GM23338 (cell line): ENCODE results near the gene ERFE. TPM values are rescaled to one million over a fixed set of nuclear protein-coding genes. Genes with fewer than 3 reads are reported as not detected.

ENCODE experiments used
- ATAC-seq: fragments of 200-7000 bp; cut with Tn5 transposase; 3 replicates; pipeline ENCODE4 v1.9.1; 2020
- DNase-seq: peaks from one replicate; pipeline ENCODE4 v3.0.0-alpha.2; 2015; ENCODE audit warnings: low spot score
- H2AFZ ChIP-seq: fragments of 200-600 bp; sonication (generic); 2 replicates; pipeline ENCODE4 v1.8.0; 2016; ENCODE audit warnings: antibody characterized with exemption, mild to moderate bottlenecking, moderate library complexity
- H3F3A ChIP-seq: fragments of 200-600 bp; sonication (generic); replicated peaks from 2 replicates; pipeline ENCODE4 v1.8.0; 2017; ENCODE audit warnings: antibody characterized with exemption, mixed run types, low read depth
- H3K27ac ChIP-seq: fragments of 200-600 bp; sonication (generic); 2 replicates; pipeline ENCODE4 v1.6.1; 2016; ENCODE audit warnings: low read depth
- H3K27me3 ChIP-seq: fragments of 200-600 bp; sonication (generic); 2 replicates; pipeline ENCODE4 v1.8.0; 2016; ENCODE audit warnings: mild to moderate bottlenecking, mixed run types, moderate library complexity; ENCODE audit not compliant: insufficient read depth
- H3K36me3 ChIP-seq: fragments of 200-600 bp; sonication (generic); 2 replicates; pipeline ENCODE4 v1.8.0; 2016; ENCODE audit warnings: mild to moderate bottlenecking; ENCODE audit not compliant: insufficient read depth
- H3K4me1 ChIP-seq: fragments of 200-600 bp; sonication (generic); 2 replicates; pipeline ENCODE4 v1.8.0; 2016; ENCODE audit warnings: mild to moderate bottlenecking, moderate library complexity; ENCODE audit not compliant: insufficient read depth
- H3K4me2 ChIP-seq: fragments of 200-600 bp; sonication (generic); 2 replicates; pipeline ENCODE4 v1.7.1; 2017; ENCODE audit warnings: mixed run types
- H3K4me3 ChIP-seq: fragments of 200-600 bp; sonication (generic); 2 replicates; pipeline ENCODE4 v1.6.1; 2016; ENCODE audit warnings: mixed run types
- H3K79me2 ChIP-seq: fragments of 200-600 bp; sonication (generic); replicated peaks from 2 replicates; pipeline ENCODE4 v1.8.0; 2017; ENCODE audit warnings: mild to moderate bottlenecking; ENCODE audit not compliant: insufficient read depth
- H3K9me2 ChIP-seq: fragments of 200-600 bp; sonication (generic); 2 replicates; pipeline ENCODE4 v1.8.0; 2017; ENCODE audit not compliant: insufficient read depth
- H4K20me1 ChIP-seq: fragments of 200-600 bp; sonication (generic); replicated peaks from 2 replicates; pipeline ENCODE4 v1.8.0; 2017; ENCODE audit warnings: mild to moderate bottlenecking; ENCODE audit not compliant: insufficient read depth
- H3K27ac Mint-ChIP-seq: 2 replicates; pipeline ENCODE4 v1.8.0; 2020; ENCODE audit warnings: inconsistent platforms, mild to moderate bottlenecking, moderate library complexity, mixed read lengths
- H3K27me3 Mint-ChIP-seq: 3 replicates; pipeline ENCODE4 v1.8.0; 2022; ENCODE audit warnings: low read depth, mild to moderate bottlenecking, moderate library complexity, mixed read lengths, inconsistent platforms; ENCODE audit not compliant: insufficient read depth, poor library complexity
- H3K36me3 Mint-ChIP-seq: 3 replicates; pipeline ENCODE4 v1.8.0; 2021; ENCODE audit warnings: low read depth, mild to moderate bottlenecking, inconsistent platforms, moderate library complexity, mixed read lengths
- H3K4me1 Mint-ChIP-seq: 3 replicates; pipeline ENCODE4 v1.8.0; 2020; ENCODE audit warnings: mild to moderate bottlenecking, inconsistent platforms, mixed read lengths
- H3K4me3 Mint-ChIP-seq: 3 replicates; pipeline ENCODE4 v1.8.0; 2021; ENCODE audit warnings: moderate library complexity, mild to moderate bottlenecking, inconsistent platforms, mixed read lengths
- H3K9me3 Mint-ChIP-seq: 3 replicates; pipeline ENCODE4 v1.8.0; 2020; ENCODE audit warnings: moderate library complexity, mild to moderate bottlenecking, inconsistent platforms, mixed read lengths
- CTCF ChIP-seq, 2 experiments: fragments of 200-600 bp in 1 of 2; sonication (generic) in 1 of 2; conservative IDR thresholded peaks; 2 replicates each; pipeline versions ENCODE4 v1.5.1 to v1.6.1; 2016 to 2017; ENCODE audit warnings: antibody characterized with exemption in 2 of 2, low read depth in 2 of 2, mild to moderate bottlenecking in 2 of 2, moderate library complexity in 1 of 2
- EZH2 ChIP-seq: fragments of 200-600 bp; sonication (generic); IDR thresholded peaks from one replicate; pipeline ENCODE4 v1.8.0; 2017; ENCODE audit warnings: antibody characterized with exemption, mild to moderate bottlenecking, low read depth; ENCODE audit not compliant: unreplicated experiment
- EZH2phosphoT487 ChIP-seq: fragments of 200-600 bp; sonication (generic); IDR thresholded peaks from one replicate; pipeline ENCODE4 v1.8.1; 2018; ENCODE audit warnings: antibody characterized with exemption; ENCODE audit not compliant: unreplicated experiment
- NANOG ChIP-seq: IDR thresholded peaks from 2 replicates; pipeline ENCODE4 v1.6.1; 2016; ENCODE audit warnings: antibody characterized with exemption, borderline replicate concordance
- POLR2AphosphoS5 ChIP-seq: IDR thresholded peaks from 2 replicates; pipeline ENCODE4 v1.6.1; 2016; ENCODE audit warnings: antibody characterized with exemption, low read depth
- STAT1 ChIP-seq: IDR thresholded peaks from one replicate; pipeline ENCODE4 v1.6.1; 2016; ENCODE audit warnings: antibody characterized with exemption; ENCODE audit not compliant: unreplicated experiment
- polyA plus RNA-seq: library from polyadenylated mRNA; unstranded; fragments of >200 nt; fragmentation: Nextera tagmentation; extraction: Ambion mirVana; gene quantifications from 2 replicates; pipeline ENCODE4 v1.2.1, GENCODE V29; 2016
- total RNA-seq: library from RNA; depleted of rRNA; stranded (reverse); fragments of >200 nt; shearing (Covaris generic); gene quantifications from 2 replicates; pipeline ENCODE4 v1.2.3, GENCODE V29; 2014
- TF ChIP-seq, protein P1 (sequence below): IDR thresholded peaks from one replicate; pipeline ENCODE4 v1.6.1; 2018; ENCODE audit warnings: antibody characterized with exemption; ENCODE audit not compliant: unreplicated experiment
- TF ChIP-seq, protein P2 (sequence below): IDR thresholded peaks from 2 replicates; pipeline ENCODE4 v1.6.1; 2016; ENCODE audit warnings: antibody characterized with exemption

ERFE gene
- total and polyA plus RNA-seq, 2 experiments from 2014 or later, result 1.0 to 3.3 TPM

DNA sequence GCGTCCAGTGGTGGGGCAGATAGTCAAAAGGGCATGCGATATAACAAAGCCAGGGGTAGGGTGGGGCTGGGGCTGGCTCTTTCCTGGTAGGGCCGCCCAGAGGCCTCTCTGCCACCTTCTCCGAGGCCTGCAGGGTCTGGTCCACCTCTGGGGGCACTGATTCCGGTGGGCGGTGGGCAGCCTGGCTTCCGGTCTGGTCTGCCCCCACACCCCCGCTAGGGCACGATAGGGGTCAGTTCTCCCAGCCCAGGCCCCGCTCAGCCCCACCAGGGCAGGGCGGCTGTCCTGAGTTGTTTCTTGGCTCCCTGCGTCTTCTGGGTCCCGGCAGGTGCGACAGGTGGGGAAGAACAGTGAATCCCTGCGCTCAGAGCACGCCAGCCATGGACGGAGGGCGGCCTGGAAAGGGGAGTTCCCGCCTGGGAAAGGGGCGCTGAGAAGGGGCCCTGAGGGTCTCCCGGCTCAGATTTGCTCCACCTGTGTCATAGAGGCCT lies 707 bp upstream of the ERFE start:
- ATAC-seq, result peak; percentile 41
- H3K4me3 Mint-ChIP-seq, result peak overlapping the region; percentile 76
- Histone ChIP-seq H3K27ac (no peak overlapping the region), H3K4me2 (peak overlapping the region; percentile 85), H3K27me3 (peaks cover 40% of the 10 kb centered on the region), H3K4me3 (peak overlapping the region; percentile 87), H3K36me3 (no peaks in the 10 kb centered on the region), H4K20me1 (no peaks in the 10 kb centered on the region), H3K4me1 (peaks cover 13% of the 10 kb centered on the region), H2AFZ (peak overlapping the region; percentile 93), H3F3A (0 out of 2 replicates have a peak, but pooled peaks cover 8% of the 10 kb centered on the region), H3K79me2 (no peaks in the 10 kb centered on the region), H3K9me2 (no peaks in the 10 kb centered on the region)
- peaks cover 3% of the 10 kb centered on the region; the same call in 1 of the 3 replicates for H3K9me3 Mint-ChIP-seq
- no peak for TF ChIP-seq STAT1
- TF ChIP-seq, protein P1, sequence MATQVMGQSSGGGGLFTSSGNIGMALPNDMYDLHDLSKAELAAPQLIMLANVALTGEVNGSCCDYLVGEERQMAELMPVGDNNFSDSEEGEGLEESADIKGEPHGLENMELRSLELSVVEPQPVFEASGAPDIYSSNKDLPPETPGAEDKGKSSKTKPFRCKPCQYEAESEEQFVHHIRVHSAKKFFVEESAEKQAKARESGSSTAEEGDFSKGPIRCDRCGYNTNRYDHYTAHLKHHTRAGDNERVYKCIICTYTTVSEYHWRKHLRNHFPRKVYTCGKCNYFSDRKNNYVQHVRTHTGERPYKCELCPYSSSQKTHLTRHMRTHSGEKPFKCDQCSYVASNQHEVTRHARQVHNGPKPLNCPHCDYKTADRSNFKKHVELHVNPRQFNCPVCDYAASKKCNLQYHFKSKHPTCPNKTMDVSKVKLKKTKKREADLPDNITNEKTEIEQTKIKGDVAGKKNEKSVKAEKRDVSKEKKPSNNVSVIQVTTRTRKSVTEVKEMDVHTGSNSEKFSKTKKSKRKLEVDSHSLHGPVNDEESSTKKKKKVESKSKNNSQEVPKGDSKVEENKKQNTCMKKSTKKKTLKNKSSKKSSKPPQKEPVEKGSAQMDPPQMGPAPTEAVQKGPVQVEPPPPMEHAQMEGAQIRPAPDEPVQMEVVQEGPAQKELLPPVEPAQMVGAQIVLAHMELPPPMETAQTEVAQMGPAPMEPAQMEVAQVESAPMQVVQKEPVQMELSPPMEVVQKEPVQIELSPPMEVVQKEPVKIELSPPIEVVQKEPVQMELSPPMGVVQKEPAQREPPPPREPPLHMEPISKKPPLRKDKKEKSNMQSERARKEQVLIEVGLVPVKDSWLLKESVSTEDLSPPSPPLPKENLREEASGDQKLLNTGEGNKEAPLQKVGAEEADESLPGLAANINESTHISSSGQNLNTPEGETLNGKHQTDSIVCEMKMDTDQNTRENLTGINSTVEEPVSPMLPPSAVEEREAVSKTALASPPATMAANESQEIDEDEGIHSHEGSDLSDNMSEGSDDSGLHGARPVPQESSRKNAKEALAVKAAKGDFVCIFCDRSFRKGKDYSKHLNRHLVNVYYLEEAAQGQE, result no peak
- no peak for TF ChIP-seq EZH2phosphoT487
- no peak for TF ChIP-seq NANOG
- TF ChIP-seq POLR2AphosphoS5, result no peak
- TF ChIP-seq CTCF (conservative IDR thresholded peaks at IDR 0.05; ENCODE audit: low read depth in 2 of 2), result no peak
- TF ChIP-seq, protein P2, sequence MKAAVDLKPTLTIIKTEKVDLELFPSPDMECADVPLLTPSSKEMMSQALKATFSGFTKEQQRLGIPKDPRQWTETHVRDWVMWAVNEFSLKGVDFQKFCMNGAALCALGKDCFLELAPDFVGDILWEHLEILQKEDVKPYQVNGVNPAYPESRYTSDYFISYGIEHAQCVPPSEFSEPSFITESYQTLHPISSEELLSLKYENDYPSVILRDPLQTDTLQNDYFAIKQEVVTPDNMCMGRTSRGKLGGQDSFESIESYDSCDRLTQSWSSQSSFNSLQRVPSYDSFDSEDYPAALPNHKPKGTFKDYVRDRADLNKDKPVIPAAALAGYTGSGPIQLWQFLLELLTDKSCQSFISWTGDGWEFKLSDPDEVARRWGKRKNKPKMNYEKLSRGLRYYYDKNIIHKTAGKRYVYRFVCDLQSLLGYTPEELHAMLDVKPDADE, result no peak
- TF ChIP-seq EZH2, result no peak
- H3K27me3 Mint-ChIP-seq, result peaks cover 44% of the 10 kb centered on the region
- no peak overlapping the region for H3K27ac Mint-ChIP-seq
- H3K4me1 Mint-ChIP-seq, result peaks cover 14% of the 10 kb centered on the region
- DNase-seq, result peak; percentile 64
- H3K36me3 Mint-ChIP-seq, result no peaks in the 10 kb centered on the region

DNA sequence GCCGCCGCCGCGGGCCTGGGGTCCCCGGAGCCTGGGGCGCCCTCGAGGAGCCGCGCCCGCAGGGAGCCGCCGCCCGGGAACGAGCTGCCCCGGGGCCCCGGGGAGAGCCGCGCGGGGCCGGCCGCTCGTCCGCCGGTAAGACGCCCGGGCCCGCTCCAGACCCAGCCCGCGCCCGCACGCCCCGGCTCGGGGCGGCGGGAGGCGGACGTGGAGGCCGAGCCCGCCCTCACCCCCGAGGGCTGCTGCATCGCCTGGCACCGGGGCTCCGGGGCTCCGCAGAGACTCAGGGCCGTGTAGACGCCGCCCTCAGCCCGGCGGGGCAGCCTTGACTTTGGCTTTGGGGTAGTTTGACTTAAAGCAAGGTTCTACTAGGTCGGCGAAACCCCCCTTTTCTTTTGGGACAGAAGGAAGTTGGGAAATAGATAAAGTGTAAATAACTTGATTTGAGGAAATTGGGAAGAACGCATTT lies 335 bp downstream of the ERFE start:
- H3K4me3 Mint-ChIP-seq, result peak overlapping the region; percentile 71

More for the DNA sequence above, 335 bp downstream of the ERFE start:
- DNase-seq (peak; percentile 47), ATAC-seq (peak; percentile 5; the same call in 2 of the 3 replicates)
- H3K36me3 Mint-ChIP-seq, result no peaks in the 10 kb centered on the region
- Histone ChIP-seq H3K36me3 (no peaks in the 10 kb centered on the region), H3K4me3 (peak overlapping the region; percentile 63), H3K4me1 (peaks cover 13% of the 10 kb centered on the region), H3K9me2 (no peaks in the 10 kb centered on the region), H3K27me3 (peaks cover 50% of the 10 kb centered on the region), H3K4me2 (peak overlapping the region; percentile 86), H4K20me1 (no peaks in the 10 kb centered on the region), H3F3A (0 out of 2 replicates have a peak, but pooled peaks cover 8% of the 10 kb centered on the region), H3K79me2 (no peaks in the 10 kb centered on the region), H3K27ac (no peak overlapping the region), H2AFZ (peak overlapping the region; percentile 69; the same call in 1 of the 2 replicates)
- peaks cover 14% of the 10 kb centered on the region for H3K4me1 Mint-ChIP-seq
- TF ChIP-seq EZH2, result peak; percentile 51
- TF ChIP-seq, protein P1, result no peak
- no peak overlapping the region for H3K27ac Mint-ChIP-seq
- H3K9me3 Mint-ChIP-seq, result peaks cover 2% of the 10 kb centered on the region; the same call in 1 of the 3 replicates
- peaks cover 49% of the 10 kb centered on the region for H3K27me3 Mint-ChIP-seq
